GM23248 (cell line): Measurements from ENCODE around the gene LEKR1. TPM values are rescaled to one million over a fixed set of nuclear protein-coding genes. Genes with fewer than 3 reads are reported as not detected.

ENCODE experiments used
- DNase-seq: peaks from one replicate; pipeline ENCODE4 v3.0.0-alpha.2; 2015
- H2AFZ ChIP-seq: fragments of 200-600 bp; sonication (generic); 2 replicates; pipeline ENCODE4 v1.6.1; 2016; ENCODE audit warnings: antibody characterized with exemption
- H3F3A ChIP-seq: fragments of 200-600 bp; sonication (generic); 2 replicates; pipeline ENCODE4 v1.6.1; 2016; ENCODE audit warnings: mild to moderate bottlenecking, antibody characterized with exemption, mixed run types; ENCODE audit not compliant: insufficient read depth
- H3K27ac ChIP-seq: fragments of 200-600 bp; sonication (generic); 2 replicates; pipeline ENCODE4 v1.5.1; 2016; ENCODE audit warnings: mild to moderate bottlenecking
- H3K27me3 ChIP-seq: fragments of 200-600 bp; sonication (generic); replicated peaks from 2 replicates; pipeline ENCODE4 v1.6.1; 2016; ENCODE audit warnings: mild to moderate bottlenecking; ENCODE audit not compliant: insufficient read depth
- H3K36me3 ChIP-seq: fragments of 200-600 bp; sonication (generic); 2 replicates; pipeline ENCODE4 v1.6.1; 2016; ENCODE audit warnings: low read depth, mild to moderate bottlenecking
- H3K4me1 ChIP-seq: fragments of 200-600 bp; sonication (generic); 2 replicates; pipeline ENCODE4 v1.6.1; 2016; ENCODE audit warnings: mild to moderate bottlenecking; ENCODE audit not compliant: insufficient read depth
- H3K4me2 ChIP-seq: fragments of 200-600 bp; sonication (generic); one replicate; pipeline ENCODE4 v1.6.1; 2016; ENCODE audit warnings: mild to moderate bottlenecking; ENCODE audit not compliant: unreplicated experiment
- H3K4me3 ChIP-seq: fragments of 200-600 bp; sonication (generic); 2 replicates; pipeline ENCODE4 v1.5.1; 2016; ENCODE audit warnings: mild to moderate bottlenecking
- H3K79me2 ChIP-seq: fragments of 200-600 bp; sonication (generic); 2 replicates; pipeline ENCODE4 v1.6.1; 2016; ENCODE audit warnings: mild to moderate bottlenecking; ENCODE audit not compliant: insufficient read depth
- H3K9ac ChIP-seq: fragments of 200-600 bp; sonication (generic); 2 replicates; pipeline ENCODE4 v1.6.1; 2016; ENCODE audit warnings: mild to moderate bottlenecking
- H3K9me2 ChIP-seq: fragments of 200-600 bp; sonication (generic); 2 replicates; pipeline ENCODE4 v1.6.1; 2016; ENCODE audit warnings: mixed run types, mild to moderate bottlenecking, moderate library complexity; ENCODE audit not compliant: insufficient read depth
- H3K9me3 ChIP-seq: fragments of 200-600 bp; sonication (generic); one replicate; pipeline ENCODE4 v1.6.1; 2017; ENCODE audit warnings: low read depth
- H4K20me1 ChIP-seq: fragments of 200-600 bp; sonication (generic); 2 replicates; pipeline ENCODE4 v1.6.0; 2016; ENCODE audit not compliant: insufficient read depth
- EZH2 ChIP-seq: fragments of 200-600 bp; sonication (generic); IDR thresholded peaks from 2 replicates; pipeline ENCODE4 v1.6.1; 2018; ENCODE audit warnings: antibody characterized with exemption, mild to moderate bottlenecking; ENCODE audit not compliant: insufficient read depth, poor library complexity, severe bottlenecking
- EZH2phosphoT487 ChIP-seq: fragments of 200-600 bp; sonication (generic); IDR thresholded peaks from 2 replicates; pipeline ENCODE4 v1.6.1; 2018; ENCODE audit warnings: antibody characterized with exemption, moderate library complexity, mild to moderate bottlenecking, low read depth; ENCODE audit not compliant: insufficient read depth
- WGBS, 2 experiments: methylation state at CpG; one replicate each; pipeline ENCODE4 v1.1.6; 2015 to 2017; ENCODE audit warnings: low lambda C conversion rate in 2 of 2, low coverage in 1 of 2; ENCODE audit errors: missing lambda C conversion rate in 2 of 2; 5-methylcytosine and 5-hydroxymethylcytosine counted together
- in situ Hi-C: fragments of 300-500 bp; cut with MboI; formaldehyde crosslinking; loops from 2 replicates; pipeline ENCODE4 v1.15.0; 2020
- polyA plus RNA-seq: library from polyadenylated mRNA; unstranded; fragments of >200 nt; fragmentation: Nextera tagmentation; extraction: Ambion mirVana; gene quantifications from 2 replicates; pipeline ENCODE4 v1.2.1, GENCODE V29; 2016
- total RNA-seq: library from RNA; depleted of rRNA; stranded (reverse); fragments of >200 nt; shearing (Covaris generic); gene quantifications from 2 replicates; pipeline ENCODE4 v1.2.3, GENCODE V29; 2014

The LEKR1 gene
- total and polyA plus RNA-seq, 2 experiments from 2014 or later, result 0.32 to 0.43 TPM

DNA sequence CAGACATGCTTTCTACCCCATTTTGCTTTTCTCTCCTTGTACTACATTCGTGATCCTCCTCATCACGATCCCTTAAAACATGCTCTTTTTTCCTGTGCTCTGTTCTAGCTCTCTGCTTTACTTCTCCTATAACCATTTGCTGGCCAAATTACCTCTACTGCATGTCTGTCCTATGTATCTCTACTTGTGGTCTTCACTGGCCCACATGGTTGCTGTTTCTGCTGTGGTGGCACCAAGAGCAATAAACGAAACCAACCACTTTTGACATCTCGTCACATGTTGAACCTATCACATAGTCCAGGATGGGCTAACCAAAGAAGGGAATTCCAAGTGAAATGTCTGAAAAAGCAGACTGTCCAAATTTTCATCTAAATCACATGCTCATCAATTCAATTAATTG, 115.2 kb downstream of the LEKR1 start:
- H3K4me3 ChIP-seq, result no peak overlapping the region
- no peaks in the 10 kb centered on the region for H3K9me3 ChIP-seq
- no peaks in the 10 kb centered on the region for H3F3A ChIP-seq
- no peaks in the 10 kb centered on the region for H3K36me3 ChIP-seq
- no peak overlapping the region for H3K9ac ChIP-seq
- H2AFZ ChIP-seq, result no peak overlapping the region
- TF ChIP-seq EZH2, result no peak
- TF ChIP-seq EZH2phosphoT487, result no peak
- H3K9me2 ChIP-seq, result no peaks in the 10 kb centered on the region
- H3K4me1 ChIP-seq, result no peaks in the 10 kb centered on the region
- no peak for DNase-seq
- 89 to 92% methylated on average over 4 of the region's 4 CpGs for WGBS, 2 experiments
- no peaks in the 10 kb centered on the region for H4K20me1 ChIP-seq
- H3K79me2 ChIP-seq, result no peaks in the 10 kb centered on the region
- in situ Hi-C loops, result no loop called here
- H3K4me2 ChIP-seq, result no peak overlapping the region
- no peak overlapping the region for H3K27ac ChIP-seq
- H3K27me3 ChIP-seq, result no peaks in the 10 kb centered on the region

DNA sequence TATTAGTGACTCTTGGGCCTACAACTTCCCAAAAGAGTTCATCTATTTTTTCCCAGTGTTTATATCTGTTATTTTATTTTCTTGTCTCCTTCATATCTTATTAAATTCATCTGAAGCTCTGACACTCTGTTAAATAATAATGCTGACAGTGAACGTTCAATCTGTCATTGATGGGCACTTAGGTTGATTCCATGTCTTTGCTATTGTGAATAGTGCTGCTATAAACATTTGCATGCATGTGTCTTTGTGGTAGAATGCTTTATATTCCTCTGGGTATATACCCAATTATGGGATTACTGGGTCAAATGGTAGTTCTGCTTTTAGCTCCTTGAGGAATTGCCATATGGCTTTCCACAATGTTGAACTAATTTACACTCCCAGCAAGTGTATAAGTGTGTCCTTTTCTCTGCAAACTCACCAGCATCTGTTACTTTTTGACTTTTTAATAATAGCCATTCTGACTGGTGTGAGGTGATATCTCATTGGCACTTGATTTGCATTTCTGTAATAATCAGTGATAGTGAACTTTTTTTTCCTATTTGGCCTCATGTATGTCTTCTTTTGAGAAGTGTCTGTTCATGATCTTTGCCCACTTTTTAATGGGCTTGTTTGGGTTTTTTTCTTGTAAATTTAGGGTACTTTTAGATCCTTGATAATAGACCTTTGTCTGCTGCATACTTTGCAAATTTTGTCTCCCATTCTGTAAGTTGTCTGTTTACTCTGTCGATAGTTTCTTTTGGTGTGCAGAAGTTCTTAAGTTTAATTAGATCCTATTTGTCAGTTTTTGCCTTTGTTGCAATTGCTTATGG, 122.5 kb downstream of the LEKR1 start:
- 90 to 95% methylated on average over 2 of the region's 2 CpGs for WGBS, 2 experiments
- Histone ChIP-seq H3K9ac (no peak overlapping the region), H2AFZ (no peak overlapping the region), H4K20me1 (no peaks in the 10 kb centered on the region), H3K9me2 (no peaks in the 10 kb centered on the region), H3K4me1 (no peaks in the 10 kb centered on the region), H3K9me3 (no peaks in the 10 kb centered on the region), H3K27me3 (no peaks in the 10 kb centered on the region), H3K4me2 (no peak overlapping the region), H3K4me3 (no peak overlapping the region), H3F3A (no peaks in the 10 kb centered on the region), H3K27ac (no peak overlapping the region), H3K79me2 (no peaks in the 10 kb centered on the region), H3K36me3 (no peaks in the 10 kb centered on the region)
- in situ Hi-C loops, result no loop called here
- no peak for DNase-seq
- TF ChIP-seq EZH2 (no peak), EZH2phosphoT487 (no peak)

DNA sequence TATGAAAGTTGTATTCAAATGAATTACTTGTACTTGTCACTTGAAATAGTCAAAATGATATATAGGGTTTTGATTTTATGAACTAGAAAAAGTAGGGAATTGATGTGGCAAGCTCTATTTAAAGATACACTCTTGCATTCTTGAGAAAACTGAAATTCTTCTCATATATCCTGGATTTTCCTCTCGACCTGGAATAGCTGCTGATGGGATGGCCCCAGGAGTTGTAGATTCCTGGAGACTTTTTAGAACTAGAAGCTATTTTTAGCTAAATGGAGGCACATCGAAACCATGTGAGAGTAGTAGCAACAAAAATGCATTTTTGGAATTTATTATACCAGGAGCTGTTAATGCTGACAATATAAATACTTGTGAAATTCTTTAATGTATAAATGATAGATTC, 125.9 kb downstream of the LEKR1 start:
- no peaks in the 10 kb centered on the region for H3K79me2 ChIP-seq
- in situ Hi-C loops, result no loop called here
- H3K9me3 ChIP-seq, result no peaks in the 10 kb centered on the region
- H3K4me3 ChIP-seq, result no peak overlapping the region
- H3K9ac ChIP-seq, result no peak overlapping the region
- H3K4me2 ChIP-seq, result no peak overlapping the region
- TF ChIP-seq EZH2phosphoT487 (no peak), EZH2 (no peak)
- H2AFZ ChIP-seq, result no peak overlapping the region
- no peaks in the 10 kb centered on the region for H3F3A ChIP-seq
- DNase-seq, result no peak
- H3K9me2 ChIP-seq, result no peaks in the 10 kb centered on the region
- 33 to 46% methylated on average over 2 of the region's 2 CpGs for WGBS, 2 experiments
- H3K27me3 ChIP-seq, result no peaks in the 10 kb centered on the region
- no peaks in the 10 kb centered on the region for H3K4me1 ChIP-seq
- no peaks in the 10 kb centered on the region for H3K36me3 ChIP-seq
- no peaks in the 10 kb centered on the region for H4K20me1 ChIP-seq
- no peak overlapping the region for H3K27ac ChIP-seq

DNA sequence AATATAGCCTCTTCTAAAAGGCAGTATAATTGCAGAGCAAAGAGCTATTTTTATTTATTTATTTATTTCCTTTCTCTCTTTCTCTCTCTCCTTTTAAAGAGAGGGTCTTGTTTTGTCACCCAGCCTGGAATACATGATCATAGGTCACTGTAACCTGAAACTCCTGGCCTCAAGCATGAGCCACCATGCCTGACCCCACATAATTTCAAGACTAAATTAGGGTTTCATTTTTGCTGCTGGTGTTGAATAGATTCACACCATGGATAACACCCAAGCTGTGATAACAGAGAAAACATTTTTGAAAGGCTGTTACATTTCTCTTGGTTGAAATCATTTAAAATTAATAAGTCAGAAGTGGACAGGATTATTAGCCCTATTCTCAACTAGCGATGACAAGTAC, 131.6 kb downstream of the LEKR1 start:
- Histone ChIP-seq H3K27me3 (no peaks in the 10 kb centered on the region), H3K4me3 (no peak overlapping the region), H3K9ac (no peak overlapping the region), H3K27ac (no peak overlapping the region), H4K20me1 (no peaks in the 10 kb centered on the region), H3K4me1 (no peaks in the 10 kb centered on the region), H3K9me3 (no peaks in the 10 kb centered on the region), H3K36me3 (no peaks in the 10 kb centered on the region), H3F3A (no peaks in the 10 kb centered on the region), H3K79me2 (no peaks in the 10 kb centered on the region), H2AFZ (no peak overlapping the region), H3K4me2 (no peak overlapping the region), H3K9me2 (no peaks in the 10 kb centered on the region)
- no peak for DNase-seq
- TF ChIP-seq EZH2 (no peak), EZH2phosphoT487 (no peak)
- 100% methylated on average over 1 of the region's 1 CpG for WGBS, 2 experiments
- in situ Hi-C loops, result no loop called here
